Inferior parietal cortex (tissue), 1 donor: Measurements from ENCODE around the gene RAB43.

Source experiments
- DNase-seq: peaks from one replicate; pipeline ENCODE4 v3.0.0-alpha.2; 2016; ENCODE audit errors: extremely low spot score

RAB43 gene

GRCh38 chr3:129122412-129123011 is 908 bp upstream of the RAB43 start:
- no peak for DNase-seq

GRCh38 chr3:129121016-129121791 is 400 bp downstream of the RAB43 start:
- no peak for DNase-seq

GRCh38 chr3:129120254-129121004 is 1.2 kb downstream of the RAB43 start:
- peak; percentile 35 for DNase-seq

GRCh38 chr3:129119365-129120100 is 2.1 kb downstream of the RAB43 start:
- no peak for DNase-seq

GRCh38 chr3:129118745-129119144 is 2.9 kb downstream of the RAB43 start:
- no peak for DNase-seq

- no peak for DNase-seq
Measured at GRCh38 chr3:129117134-129117533, 4.5 kb downstream of the RAB43 start.

- no peak for DNase-seq
Measured at GRCh38 chr3:129116482-129116946, 5.1 kb downstream of the RAB43 start.

GRCh38 chr3:129114455-129114854 is 7.1 kb downstream of the RAB43 start:
- no peak for DNase-seq

- no peak for DNase-seq
Measured at GRCh38 chr3:129112308-129113052, 9.1 kb downstream of the RAB43 start.

- peak; percentile 6 for DNase-seq
Measured at GRCh38 chr3:129111076-129111780, 10.4 kb downstream of the RAB43 start.

- DNase-seq: no peak
Measured at GRCh38 chr3:129107793-129108192, 13.8 kb downstream of the RAB43 start.

- no peak for DNase-seq
Measured at GRCh38 chr3:129106866-129107565, 14.6 kb downstream of the RAB43 start.

GRCh38 chr3:129106320-129106719 is 15.3 kb downstream of the RAB43 start:
- no peak for DNase-seq

GRCh38 chr3:129105862-129106261 is 15.7 kb downstream of the RAB43 start:
- DNase-seq: no peak

GRCh38 chr3:129104498-129105079 is 17.0 kb downstream of the RAB43 start:
- DNase-seq: no peak

GRCh38 chr3:129104051-129104450 is 17.6 kb downstream of the RAB43 start:
- no peak for DNase-seq

- no peak for DNase-seq
Measured at GRCh38 chr3:129103296-129103695, 18.3 kb downstream of the RAB43 start.

GRCh38 chr3:129101370-129102138 is 20.1 kb downstream of the RAB43 start:
- DNase-seq: no peak

GRCh38 chr3:129100274-129100673 is 21.3 kb downstream of the RAB43 start:
- no peak for DNase-seq
